ENCODE data around the gene FBXO21.
"Not testable (repeated sequence)": the region's sequence is repeated elsewhere in the genome, so short reads cannot be mapped to it uniquely, and the experiment has no call there.

FBXO21 gene

GRCh38 chr12:117111821-117112595 lies 78.3 kb downstream of the FBXO21 start:
- TF ChIP-seq OSR1 (CRISPR knock-in tag; IDR thresholded peaks at IDR 0.05), result no peak
- TF ChIP-seq PATZ1 (CRISPR knock-in tag; IDR thresholded peaks at IDR 0.05; ENCODE audit: borderline replicate concordance), result no peak
- TF ChIP-seq POU6F1 (CRISPR knock-in tag; IDR thresholded peaks at IDR 0.05; ENCODE audit: borderline replicate concordance, low read depth), result no peak
- no peak for ATAC-seq

- TF ChIP-seq GLIS3 (CRISPR knock-in tag; IDR thresholded peaks at IDR 0.05) (no peak), ARNTL (CRISPR knock-in tag; IDR thresholded peaks at IDR 0.05; ENCODE audit: borderline replicate concordance, low read depth) (no peak), ISL1 (CRISPR knock-in tag; IDR thresholded peaks at IDR 0.05) (no peak), POU6F1 (CRISPR knock-in tag; IDR thresholded peaks at IDR 0.05; ENCODE audit: borderline replicate concordance, low read depth) (no peak)
Measured at GRCh38 chr12:117111386-117111785, 78.9 kb downstream of the FBXO21 start.

GRCh38 chr12:117109943-117110635 lies 80.2 kb downstream of the FBXO21 start:
- TF ChIP-seq ZNF8 (CRISPR knock-in tag; IDR thresholded peaks at IDR 0.05), result no peak
- no peak for TF ChIP-seq ISL1 (CRISPR knock-in tag; IDR thresholded peaks at IDR 0.05)
- no peak for ATAC-seq

More at GRCh38 chr12:117111386-117111785, 78.9 kb downstream of the FBXO21 start:
- no peak for ATAC-seq

- TF ChIP-seq TCF4 (CRISPR knock-in tag; IDR thresholded peaks at IDR 0.05; ENCODE audit: borderline replicate concordance) (no peak), CREB5 (CRISPR knock-in tag; IDR thresholded peaks at IDR 0.05; ENCODE audit: low read depth) (no peak), SNAI2 (CRISPR knock-in tag; IDR thresholded peaks at IDR 0.05) (no peak), ZNF565 (CRISPR knock-in tag; conservative IDR thresholded peaks at IDR 0.05; ENCODE audit: low read depth) (no peak), ZFP30 (CRISPR knock-in tag; IDR thresholded peaks at IDR 0.05) (no peak)
- ATAC-seq, result no peak
Measured at GRCh38 chr12:117105902-117106301, 84.4 kb downstream of the FBXO21 start.

- not testable (repeated sequence) for ATAC-seq
Measured at GRCh38 chr12:117104003-117104402, 86.3 kb downstream of the FBXO21 start.

- no peak for TF ChIP-seq CREB5 (CRISPR knock-in tag; IDR thresholded peaks at IDR 0.05; ENCODE audit: low read depth)
- no peak for TF ChIP-seq CSRNP3 (CRISPR knock-in tag; IDR thresholded peaks at IDR 0.05)
- no peak for TF ChIP-seq SNAI2 (CRISPR knock-in tag; IDR thresholded peaks at IDR 0.05)
- no peak for TF ChIP-seq RARB (CRISPR knock-in tag; IDR thresholded peaks at IDR 0.05)
- no peak for TF ChIP-seq ZFP3 (CRISPR knock-in tag; IDR thresholded peaks at IDR 0.05)
- ATAC-seq, result no peak
Measured at GRCh38 chr12:117102800-117103181, 87.5 kb downstream of the FBXO21 start.

Data from SK-N-SH treated with all-trans-retinoic acid at 6 μM for 48 hours (cell line).